GM12878 (cell line): Measurements from ENCODE around the gene PHLPP1.

Experiments
- BHLHE40 ChIP-seq, 2 experiments: fragments of 450-650 bp in 1 of 2; IDR thresholded peaks; 2 replicates each; pipeline ENCODE4 v1.6.1; 2011 to 2017; ENCODE audit warnings: low read depth in 2 of 2, borderline replicate concordance in 1 of 2, improper control_type of control experiment in 1 of 2, low read length in 1 of 2, mild to moderate bottlenecking in 1 of 2
- CTCF ChIP-seq, 3 experiments: IDR thresholded peaks in 2 of 3; conservative IDR thresholded peaks in 1 of 3; 2 replicates each; pipeline ENCODE4 v1.5.1; 2011; ENCODE audit warnings: low read depth in 3 of 3, low read length in 3 of 3, mild to moderate bottlenecking in 3 of 3, control low read depth in 2 of 3, moderate library complexity in 2 of 3, inconsistent platforms in 1 of 3, mixed read lengths in 1 of 3; ENCODE audit not compliant: control insufficient read depth in 2 of 3, insufficient read depth in 1 of 3; ENCODE audit errors: extremely low read depth in 1 of 3
- MYB ChIP-seq: fragments of 150-350 bp; IDR thresholded peaks from 2 replicates; pipeline ENCODE4 v1.6.1; 2014; ENCODE audit warnings: mild to moderate bottlenecking, low read depth, low read length, borderline replicate concordance

GRCh38 chr18:62885804-62886203 lies 170.5 kb downstream of the PHLPP1 start:
- no peak for TF ChIP-seq MYB
- TF ChIP-seq CTCF (IDR thresholded peaks at IDR 0.05 in 2 of 3, conservative IDR thresholded peaks at IDR 0.05 in 1 of 3; ENCODE audit: control insufficient read depth in 2 of 3, extremely low read depth in 1 of 3, insufficient read depth in 1 of 3, low read depth in 3 of 3, low read length in 3 of 3) = no peak
- no peak for TF ChIP-seq BHLHE40 (IDR thresholded peaks at IDR 0.05; ENCODE audit: borderline replicate concordance in 1 of 2, low read depth in 2 of 2, low read length in 1 of 2)
